SKM-1 treated with dmso at 0.1 percent for 144 hours (cell line): Measurements from ENCODE around the gene YIPF3.
A peak's percentile ranks its signal among the peaks of the same experiment; 100 is the strongest.

ENCODE experiments used
- DNase-seq: peaks from one replicate; lab custom pipeline; 2025; ENCODE audit not compliant: unreplicated experiment; lab: John Stamatoyannopoulos, UW

YIPF3 gene

GRCh38 chr6:43493833-43494232, 22.9 kb downstream of the YIPF3 start:
- DNase-seq: no peak

- DNase-seq: no peak
Measured at GRCh38 chr6:43493230-43493629, 23.5 kb downstream of the YIPF3 start.

- DNase-seq: no peak
Measured at GRCh38 chr6:43492673-43493072, 24.1 kb downstream of the YIPF3 start.

GRCh38 chr6:43491750-43492661, 24.7 kb downstream of the YIPF3 start:
- no peak for DNase-seq

GRCh38 chr6:43490523-43490939, 26.2 kb downstream of the YIPF3 start:
- no peak for DNase-seq

- no peak for DNase-seq
Measured at GRCh38 chr6:43489277-43490072, 27.3 kb downstream of the YIPF3 start.

- no peak for DNase-seq
Measured at GRCh38 chr6:43488667-43489276, 28.0 kb downstream of the YIPF3 start.

- DNase-seq: no peak
Measured at GRCh38 chr6:43481591-43482236, 35.0 kb downstream of the YIPF3 start.

- DNase-seq: no peak
Measured at GRCh38 chr6:43481075-43481474, 35.7 kb downstream of the YIPF3 start.

- DNase-seq: no peak
Measured at GRCh38 chr6:43478008-43478372, 38.7 kb downstream of the YIPF3 start.

- peak; percentile 73 for DNase-seq
Measured at GRCh38 chr6:43477235-43478007, 39.3 kb downstream of the YIPF3 start, which contains the start of gene TJAP1. TJAP1 (plus strand) TSS chr6:43477570; CDS start chr6:43499002, 21,432 bp downstream.

GRCh38 chr6:43476746-43477145, 40.0 kb downstream of the YIPF3 start:
- DNase-seq: no peak

- DNase-seq: no peak
Measured at GRCh38 chr6:43475516-43475915, 41.2 kb downstream of the YIPF3 start.

GRCh38 chr6:43472515-43472914, 44.2 kb downstream of the YIPF3 start:
- DNase-seq: no peak

GRCh38 chr6:43471399-43471798, 45.3 kb downstream of the YIPF3 start:
- DNase-seq: no peak

GRCh38 chr6:43469947-43470346, 46.8 kb downstream of the YIPF3 start:
- DNase-seq: no peak

GRCh38 chr6:43468748-43469681, 47.7 kb downstream of the YIPF3 start:
- no peak for DNase-seq

- no peak for DNase-seq
Measured at GRCh38 chr6:43468240-43468639, 48.5 kb downstream of the YIPF3 start.

GRCh38 chr6:43467752-43468151, 49.0 kb downstream of the YIPF3 start:
- DNase-seq: no peak
